Mesenchymal stem cell (in vitro differentiated cells and primary cell): ENCODE measurements around the gene GLI1.
"Not testable (repeated sequence)": the region's sequence is repeated elsewhere in the genome, so short reads cannot be mapped to it uniquely, and the experiment has no call there.

ENCODE experiments used
- DNase-seq: peaks from one replicate; pipeline ENCODE4 v3.0.0-alpha.2; 2013
- H2AFZ ChIP-seq: one replicate; pipeline ENCODE4 v1.6.1; 2013; ENCODE audit warnings: low read depth, mild to moderate bottlenecking, control low read depth, inconsistent platforms, low read length, moderate library complexity
- H2AK5ac ChIP-seq: 2 replicates; pipeline ENCODE4 v1.6.1; 2013; ENCODE audit warnings: low read length, moderate library complexity, mild to moderate bottlenecking, inconsistent platforms; ENCODE audit not compliant: severe bottlenecking
- H2BK120ac ChIP-seq: one replicate; pipeline ENCODE4 v1.6.1; 2013; ENCODE audit warnings: low read depth, mild to moderate bottlenecking, inconsistent platforms, low read length, moderate library complexity
- H2BK12ac ChIP-seq, 2 experiments: one replicate each; pipeline ENCODE4 v1.6.1; 2013; ENCODE audit warnings: inconsistent platforms in 2 of 2, low read length in 2 of 2, mild to moderate bottlenecking in 2 of 2, moderate library complexity in 2 of 2, control low read depth in 1 of 2
- H2BK15ac ChIP-seq: one replicate; pipeline ENCODE4 v1.6.1; 2013; ENCODE audit warnings: mild to moderate bottlenecking, low read depth, inconsistent platforms; ENCODE audit not compliant: poor library complexity, severe bottlenecking
- H2BK5ac ChIP-seq: 2 replicates; pipeline ENCODE4 v1.6.1; 2013; ENCODE audit warnings: low read depth, mild to moderate bottlenecking, low read length, control low read depth, inconsistent platforms; ENCODE audit not compliant: poor library complexity, severe bottlenecking
- H3K14ac ChIP-seq, 2 experiments: one replicate each; pipeline ENCODE4 v1.6.1; 2013; ENCODE audit warnings: inconsistent platforms in 2 of 2, low read length in 2 of 2, control low read depth in 1 of 2, mild to moderate bottlenecking in 1 of 2, moderate library complexity in 1 of 2
- H3K18ac ChIP-seq, 2 experiments: one replicate each; pipeline ENCODE4 v1.6.1; 2013; ENCODE audit warnings: inconsistent platforms in 2 of 2, low read length in 2 of 2, control low read depth in 1 of 2, low read depth in 1 of 2, mild to moderate bottlenecking in 1 of 2
- H3K23ac ChIP-seq, 2 experiments: one replicate each; pipeline ENCODE4 v1.6.1; 2013; ENCODE audit warnings: inconsistent platforms in 2 of 2, low read length in 2 of 2, mild to moderate bottlenecking in 2 of 2, moderate library complexity in 2 of 2, control low read depth in 1 of 2
- H3K27ac ChIP-seq: 2 replicates; pipeline ENCODE4 v1.5.1; 2013; ENCODE audit warnings: mild to moderate bottlenecking, moderate library complexity, low read length, control low read depth, inconsistent platforms; ENCODE audit not compliant: poor library complexity, severe bottlenecking
- H3K27me3 ChIP-seq, 2 experiments: 2 replicates each; pipeline versions ENCODE4 v1.6.1 to v1.7.0; 2013; ENCODE audit warnings: low read length in 2 of 2, mild to moderate bottlenecking in 2 of 2, moderate library complexity in 2 of 2, control low read depth in 1 of 2, inconsistent platforms in 1 of 2; ENCODE audit not compliant: control insufficient read depth in 1 of 2, insufficient read depth in 1 of 2
- H3K36me3 ChIP-seq, 2 experiments: 2 replicates each; pipeline versions ENCODE4 v1.6.1 to v1.7.0; 2013; ENCODE audit warnings: low read length in 2 of 2, control low read depth in 1 of 2, inconsistent platforms in 1 of 2, low read depth in 1 of 2, mild to moderate bottlenecking in 1 of 2; ENCODE audit not compliant: insufficient read depth in 2 of 2, control insufficient read depth in 1 of 2
- H3K4ac ChIP-seq, 2 experiments: one replicate each; pipeline ENCODE4 v1.6.1; 2013; ENCODE audit warnings: inconsistent platforms in 2 of 2, low read length in 2 of 2, mild to moderate bottlenecking in 2 of 2, moderate library complexity in 2 of 2, control low read depth in 1 of 2, low read depth in 1 of 2
- H3K4me1 ChIP-seq: 2 replicates; pipeline ENCODE4 v1.6.1; 2013; ENCODE audit warnings: low read depth, low read length, control low read depth; ENCODE audit not compliant: control insufficient read depth, insufficient read depth
- H3K4me2 ChIP-seq: 2 replicates; pipeline ENCODE4 v1.6.1; 2013; ENCODE audit warnings: low read length, mild to moderate bottlenecking, inconsistent platforms; ENCODE audit not compliant: poor library complexity, severe bottlenecking
- H3K4me3 ChIP-seq, 2 experiments: 2 replicates each; pipeline versions ENCODE4 v1.5.1 to v1.7.0; 2013; ENCODE audit warnings: low read length in 2 of 2, mild to moderate bottlenecking in 2 of 2, control low read depth in 1 of 2, low read depth in 1 of 2; ENCODE audit not compliant: insufficient read depth in 1 of 2
- H3K79me1 ChIP-seq: replicated peaks from 2 replicates; pipeline ENCODE4 v1.6.1; 2013; ENCODE audit warnings: mild to moderate bottlenecking, control low read depth, low read length, inconsistent platforms; ENCODE audit not compliant: poor library complexity, severe bottlenecking
- H3K9ac ChIP-seq: 2 replicates; pipeline ENCODE4 v1.7.0; 2013; ENCODE audit warnings: mild to moderate bottlenecking, low read length, moderate library complexity
- H3K9me3 ChIP-seq: 2 replicates; pipeline ENCODE4 v1.7.0; 2013; ENCODE audit warnings: mild to moderate bottlenecking, low read length; ENCODE audit not compliant: control insufficient read depth
- H4K8ac ChIP-seq: one replicate; pipeline ENCODE4 v1.6.1; 2013; ENCODE audit warnings: inconsistent platforms, mild to moderate bottlenecking, low read length, moderate library complexity
- H4K91ac ChIP-seq: one replicate; pipeline ENCODE4 v1.6.1; 2013; ENCODE audit warnings: mild to moderate bottlenecking, low read length, inconsistent platforms
- WGBS: methylation state at CpG from one replicate; pipeline ENCODE4 v1.1.7; 2013; ENCODE audit warnings: mixed read lengths; 5-methylcytosine and 5-hydroxymethylcytosine counted together

Gene GLI1

DNA sequence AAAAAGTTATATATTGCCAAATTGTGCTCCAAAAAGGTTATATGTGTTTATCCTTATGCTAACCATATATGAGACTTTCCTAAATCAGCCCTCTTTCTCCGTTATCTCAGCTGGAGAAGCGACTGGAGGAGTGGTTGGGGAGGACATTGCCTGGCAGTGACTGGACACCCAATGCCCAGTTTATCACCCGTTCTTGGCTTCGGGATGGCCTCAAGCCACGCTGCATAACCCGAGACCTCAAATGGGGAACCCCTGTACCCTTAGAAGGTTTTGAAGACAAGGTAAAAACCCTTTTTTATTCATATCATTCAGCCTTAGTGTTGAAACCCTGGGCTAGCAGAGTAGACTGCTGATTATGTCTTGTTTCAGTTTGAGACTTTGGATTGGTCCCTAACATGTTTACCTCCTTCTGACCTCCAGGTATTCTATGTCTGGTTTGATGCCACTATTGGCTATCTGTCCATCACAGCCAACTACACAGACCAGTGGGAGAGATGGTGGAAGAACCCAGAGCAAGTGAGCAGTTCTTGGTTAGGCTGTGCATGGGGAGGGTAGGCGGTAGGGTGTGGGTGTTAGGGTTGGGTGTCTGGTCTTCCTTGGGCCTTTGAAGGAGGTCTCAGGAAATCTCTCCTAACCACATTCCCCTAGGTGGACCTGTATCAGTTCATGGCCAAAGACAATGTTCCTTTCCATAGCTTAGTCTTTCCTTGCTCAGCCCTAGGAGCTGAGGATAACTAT lies 52.2 kb downstream of the GLI1 start:
- H4K91ac ChIP-seq = no peak overlapping the region
- H3K14ac ChIP-seq = no peak overlapping the region
- H4K8ac ChIP-seq = peak overlapping the region; percentile 4
- H2BK120ac ChIP-seq = no peak overlapping the region
- H3K27ac ChIP-seq = no peak overlapping the region
- H2AK5ac ChIP-seq = no peak overlapping the region
- H3K79me1 ChIP-seq = peaks cover 17% of the 10 kb centered on the region
- no peaks in the 10 kb centered on the region for H3K27me3 ChIP-seq
- H3K4me2 ChIP-seq = no peak overlapping the region
- H3K9me3 ChIP-seq = no peaks in the 10 kb centered on the region
- no peak overlapping the region for H2BK15ac ChIP-seq
- peaks cover 4% of the 10 kb centered on the region for H3K4me1 ChIP-seq
- no peak overlapping the region for H3K4me3 ChIP-seq
- no peak overlapping the region for H3K23ac ChIP-seq
- peaks cover 57 to 68% of the 10 kb centered on the region in 2 experiments for H3K36me3 ChIP-seq
- H3K9ac ChIP-seq = no peak overlapping the region
- H3K4ac ChIP-seq = no peak overlapping the region
- H2AFZ ChIP-seq = no peak overlapping the region
- no peak overlapping the region for H2BK5ac ChIP-seq
- DNase-seq = no peak
- H3K18ac ChIP-seq = no peak overlapping the region
- H2BK12ac ChIP-seq = no peak overlapping the region
- WGBS = 99% methylated on average over 6 of the region's 7 CpGs

- Histone ChIP-seq H3K4ac (no peak overlapping the region), H3K9me3 (no peaks in the 10 kb centered on the region), H3K36me3 (peaks cover 63 to 77% of the 10 kb centered on the region in 2 experiments), H4K8ac (peak overlapping the region; percentile 38), H2BK120ac (no peak overlapping the region), H3K79me1 (peaks cover 17% of the 10 kb centered on the region), H3K23ac (no peak overlapping the region), H3K4me2 (no peak overlapping the region), H2BK15ac (no peak overlapping the region), H3K9ac (no peak overlapping the region), H4K91ac (no peak overlapping the region), H3K18ac (no peak overlapping the region), H3K27me3 (no peaks in the 10 kb centered on the region), H3K4me3 (no peak overlapping the region), H3K14ac (no peak overlapping the region), H2BK5ac (no peak overlapping the region), H3K27ac (no peak overlapping the region), H2AFZ (no peak overlapping the region), H2BK12ac (no peak overlapping the region), H2AK5ac (no peak overlapping the region), H3K4me1 (peaks cover 4% of the 10 kb centered on the region)
- 98% methylated on average over 6 of the region's 6 CpGs for WGBS
- DNase-seq = no peak
Measured at GRCh38 chr12:57512665-57513064, 53.1 kb downstream of the GLI1 start.

DNA sequence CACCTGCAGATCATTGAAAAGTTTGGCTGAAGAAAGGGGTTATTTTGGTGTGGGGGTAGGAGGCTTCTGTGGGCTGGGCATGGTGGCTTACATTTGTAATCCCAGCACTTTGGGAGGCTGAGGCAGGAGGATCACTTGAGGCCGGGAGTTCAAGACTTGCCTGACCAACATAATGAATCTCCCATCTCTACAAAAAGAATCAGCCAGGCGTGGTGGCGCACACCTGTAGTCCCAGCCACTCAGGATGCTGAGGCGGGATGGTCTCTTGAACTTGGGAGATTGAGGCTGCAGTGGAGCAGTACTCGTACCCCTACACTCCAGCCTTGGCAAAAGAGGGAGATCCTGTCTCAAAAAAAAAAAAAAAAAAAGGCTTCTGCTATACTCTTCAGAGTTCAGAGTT lies 53.7 kb downstream of the GLI1 start:
- Histone ChIP-seq H3K27me3 (no peaks in the 10 kb centered on the region), H2BK15ac (no peak overlapping the region), H3K36me3 (peaks cover 63 to 83% of the 10 kb centered on the region in 2 experiments), H3K23ac (no peak overlapping the region), H3K9ac (no peak overlapping the region), H2BK120ac (no peak overlapping the region), H3K4me1 (peaks cover 4% of the 10 kb centered on the region), H3K14ac (no peak overlapping the region), H3K9me3 (no peaks in the 10 kb centered on the region), H3K4me2 (no peak overlapping the region), H3K18ac (no peak overlapping the region), H4K8ac (no peak overlapping the region), H3K27ac (no peak overlapping the region), H3K79me1 (peaks cover 17% of the 10 kb centered on the region), H2BK12ac (no peak overlapping the region), H4K91ac (no peak overlapping the region), H2BK5ac (no peak overlapping the region), H2AK5ac (no peak overlapping the region), H3K4me3 (no peak overlapping the region), H3K4ac (no peak overlapping the region), H2AFZ (no peak overlapping the region)
- no peak for DNase-seq
- 96% methylated on average over 4 of the region's 5 CpGs for WGBS

DNA sequence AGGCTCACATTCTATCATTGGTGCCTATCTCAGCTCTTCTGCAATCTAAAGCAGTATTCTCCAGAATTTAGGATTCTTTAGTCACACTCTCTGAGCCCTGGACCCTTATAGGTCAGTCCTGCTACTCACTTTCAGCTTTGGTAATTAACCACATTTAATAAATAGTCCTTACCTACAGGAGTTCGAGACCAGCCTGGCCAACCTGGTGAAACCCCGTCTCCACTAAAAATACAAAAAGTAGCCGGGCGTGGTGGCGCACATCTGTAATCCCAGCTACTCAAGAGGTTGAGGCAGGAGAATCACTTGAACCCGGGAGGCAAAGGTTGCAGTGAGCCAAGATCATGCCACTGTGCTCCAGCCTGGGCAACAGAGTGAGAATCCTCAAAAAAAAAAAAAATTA lies 54.1 kb downstream of the GLI1 start:
- H3K36me3 ChIP-seq = peaks cover 59 to 84% of the 10 kb centered on the region in 2 experiments
- not testable (repeated sequence) for H4K8ac ChIP-seq, H3K27me3 ChIP-seq, H3K27ac ChIP-seq, H3K4ac ChIP-seq, DNase-seq, H3K4me1 ChIP-seq, H3K23ac ChIP-seq, H2BK12ac ChIP-seq, H2BK5ac ChIP-seq, H3K4me3 ChIP-seq, H3K4me2 ChIP-seq, H3K9me3 ChIP-seq, H2BK120ac ChIP-seq, H3K18ac ChIP-seq, H4K91ac ChIP-seq, H2BK15ac ChIP-seq, H3K9ac ChIP-seq, H3K14ac ChIP-seq, H2AK5ac ChIP-seq, H2AFZ ChIP-seq
- H3K79me1 ChIP-seq = peaks cover 17% of the 10 kb centered on the region
- WGBS = 99% methylated on average over 6 of the region's 6 CpGs
